Naive thymus-derived CD4-positive, alpha-beta T cell (primary cell): ENCODE measurements around the gene ROBO2. TPM values are rescaled to one million over a fixed set of nuclear protein-coding genes. Genes with fewer than 3 reads are reported as not detected.

Experiments
- ATAC-seq: fragments of 150-1000 bp; cut with Tn5 transposase; 2 replicates; pipeline ENCODE4 v1.10.0; 2021; ENCODE audit warnings: mild to moderate bottlenecking, moderate library complexity
- CTCF ChIA-PET: fragments of 350-600 bp; sonication (Branson Sonifier 250); formaldehyde crosslinking; loops from one replicate; lab custom pipeline; 2021; ENCODE audit warnings: antibody characterized with exemption; lab: Charles Lee
- POLR2A ChIA-PET: fragments of 350-600 bp; sonication (Branson Sonifier 250); formaldehyde crosslinking; loops from one replicate; lab custom pipeline; 2021; ENCODE audit warnings: antibody characterized with exemption, inconsistent platforms; lab: Charles Lee
- DNase-seq, 9 donors: peaks; one replicate each; pipeline versions ENCODE4 v3.0.0 to v3.0.0-alpha.2; 2020 to 2022; ENCODE audit warnings: mixed read lengths in 1 of 9
- H3K27ac ChIP-seq: one replicate; pipeline ENCODE4 v1.7.0; 2013; ENCODE audit warnings: mild to moderate bottlenecking, low read depth, low read length, moderate library complexity
- H3K27me3 ChIP-seq, 2 donors: one replicate each; pipeline ENCODE4 v1.7.0; 2013; ENCODE audit warnings: low read length in 2 of 2, mild to moderate bottlenecking in 2 of 2, moderate library complexity in 2 of 2; ENCODE audit not compliant: control insufficient read depth in 2 of 2, insufficient read depth in 2 of 2
- H3K36me3 ChIP-seq, 3 experiments: 1 replicate in 2 of 3; 2 replicates in 1 of 3; pipeline ENCODE4 v1.7.0; 2013; ENCODE audit warnings: low read length in 3 of 3, mild to moderate bottlenecking in 3 of 3, moderate library complexity in 1 of 3; ENCODE audit not compliant: insufficient read depth in 3 of 3, control insufficient read depth in 2 of 3
- H3K4me1 ChIP-seq, 2 donors: one replicate each; pipeline ENCODE4 v1.7.0; 2013; ENCODE audit warnings: low read length in 2 of 2, mild to moderate bottlenecking in 2 of 2, moderate library complexity in 1 of 2; ENCODE audit not compliant: control insufficient read depth in 2 of 2, insufficient read depth in 2 of 2
- H3K4me3 ChIP-seq: 2 replicates; pipeline ENCODE4 v1.7.0; 2013; ENCODE audit warnings: mild to moderate bottlenecking, low read length
- H3K9me3 ChIP-seq, 3 experiments: 1 replicate in 2 of 3; 2 replicates in 1 of 3; pipeline ENCODE4 v1.7.0; 2013; ENCODE audit warnings: low read length in 3 of 3; ENCODE audit not compliant: control insufficient read depth in 2 of 3
- H3K27ac Mint-ChIP-seq, 9 donors: one replicate each; pipeline ENCODE4 v1.8.0; 2020 to 2022; ENCODE audit warnings: mixed read lengths in 9 of 9, mild to moderate bottlenecking in 8 of 9, moderate library complexity in 5 of 9, inconsistent platforms in 2 of 9
- H3K27me3 Mint-ChIP-seq, 5 donors: one replicate each; pipeline ENCODE4 v1.8.0; 2021 to 2022; ENCODE audit warnings: mixed read lengths in 5 of 5, mild to moderate bottlenecking in 1 of 5
- H3K36me3 Mint-ChIP-seq, 5 donors: one replicate each; pipeline ENCODE4 v1.8.0; 2020 to 2022; ENCODE audit warnings: mixed read lengths in 5 of 5, mild to moderate bottlenecking in 3 of 5, inconsistent platforms in 1 of 5
- H3K4me1 Mint-ChIP-seq, 7 donors: one replicate each; pipeline ENCODE4 v1.8.0; 2020 to 2022; ENCODE audit warnings: mixed read lengths in 7 of 7, mild to moderate bottlenecking in 3 of 7, inconsistent platforms in 1 of 7
- H3K4me3 Mint-ChIP-seq, 10 donors: one replicate each; pipeline ENCODE4 v1.8.0; 2020 to 2022; ENCODE audit warnings: mild to moderate bottlenecking in 10 of 10, mixed read lengths in 10 of 10, moderate library complexity in 6 of 10, inconsistent platforms in 2 of 10
- H3K9me3 Mint-ChIP-seq, 11 donors: one replicate each; pipeline ENCODE4 v1.8.0; 2020 to 2022; ENCODE audit warnings: mixed read lengths in 11 of 11, mild to moderate bottlenecking in 4 of 11, inconsistent platforms in 1 of 11, moderate library complexity in 1 of 11
- intact Hi-C, 2 donors: fragments of 100-400 bp; cut with micrococcal nuclease; formaldehyde crosslinking; loops; one replicate each; pipeline ENCODE4 v1.15.1; 2023
- polyA plus RNA-seq, 2 donors: library from polyadenylated mRNA; unstranded; fragments of 300-500 nt; fragmentation: Illumina TruSeq; gene quantifications; one replicate each; pipeline ENCODE4 v1.2.3, GENCODE V29; 2021
- total RNA-seq, 6 experiments: library from RNA in 5 of 6; stranded (reverse) in 5 of 6; gene quantifications; 1 replicate in 5 of 6; 2 replicates in 1 of 6; pipeline ENCODE4 v1.2.3 and lab custom pipeline; 2021 to 2026

The ROBO2 gene
- total and polyA plus RNA-seq, 7 experiments from 2014 or later, result not detected

DNA sequence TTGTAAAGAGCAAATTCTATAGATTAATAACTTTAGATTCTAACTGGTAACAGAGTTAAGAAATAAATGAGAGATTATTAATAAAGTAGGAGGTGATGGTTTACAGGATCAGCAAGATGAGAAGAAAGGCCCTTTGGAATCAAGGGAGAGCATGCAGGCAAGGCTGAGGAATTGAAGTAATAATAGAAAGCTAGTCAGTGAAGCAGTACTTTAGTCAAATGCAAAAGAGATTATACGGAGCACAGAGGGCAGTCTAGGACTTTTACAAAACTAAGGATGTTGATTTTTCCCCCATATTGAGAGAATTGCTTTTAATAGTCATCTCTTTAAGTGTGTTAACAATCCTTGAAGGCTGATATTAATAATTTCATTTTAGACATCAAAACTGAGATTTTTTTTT is 146.4 kb downstream of the ROBO2 start:
- H3K4me3 ChIP-seq, result no peak overlapping the region
- no peaks in the 10 kb centered on the region for H3K27me3 ChIP-seq
- H3K4me1 ChIP-seq, result no peaks in the 10 kb centered on the region
- CTCF ChIA-PET, result no interaction called here
- DNase-seq (no peak), ATAC-seq (no peak)
- POLR2A ChIA-PET, result no interaction called here
- Mint-ChIP-seq H3K27me3 (no peaks in the 10 kb centered on the region), H3K4me1 (no peaks in the 10 kb centered on the region), H3K27ac (no peak overlapping the region), H3K36me3 (peaks cover 0 to 5% (median 0%) of the 10 kb centered on the region in 5 donors), H3K9me3 (peaks cover 0 to 25% (median 2%) of the 10 kb centered on the region in 11 donors), H3K4me3 (no peak overlapping the region)
- no peak overlapping the region for H3K27ac ChIP-seq
- H3K9me3 ChIP-seq, result no peaks in the 10 kb centered on the region
- intact Hi-C loops, result no loop called here
- no peaks in the 10 kb centered on the region for H3K36me3 ChIP-seq

DNA sequence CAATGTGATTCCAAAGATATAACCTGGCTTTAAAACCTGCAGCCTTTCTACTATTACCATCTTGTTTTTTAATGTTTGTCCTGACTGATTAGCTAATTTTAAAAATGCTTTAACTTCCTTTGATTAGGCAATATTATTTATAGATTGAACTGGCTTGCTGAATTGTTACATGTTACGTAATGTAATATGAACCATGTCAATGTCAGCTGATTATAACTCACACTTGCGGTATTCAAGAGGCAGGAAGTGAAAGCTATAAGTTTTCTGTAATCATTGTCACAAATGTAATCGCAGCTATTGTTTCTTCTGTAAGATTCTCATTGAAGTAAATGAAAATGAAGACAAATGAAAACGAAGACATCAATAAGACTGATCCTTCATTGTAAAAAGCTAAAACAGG is 146.8 kb downstream of the ROBO2 start:
- Histone ChIP-seq H3K4me1 (no peaks in the 10 kb centered on the region), H3K27ac (no peak overlapping the region), H3K4me3 (no peak overlapping the region), H3K27me3 (no peaks in the 10 kb centered on the region), H3K9me3 (no peaks in the 10 kb centered on the region), H3K36me3 (no peaks in the 10 kb centered on the region)
- H3K27ac Mint-ChIP-seq, result no peak overlapping the region
- H3K4me1 Mint-ChIP-seq, result no peaks in the 10 kb centered on the region
- no peak overlapping the region for H3K4me3 Mint-ChIP-seq
- ChIA-PET POLR2A (no interaction called here), CTCF (no interaction called here)
- peaks cover 0 to 25% (median 2%) of the 10 kb centered on the region in 11 donors for H3K9me3 Mint-ChIP-seq
- DNase-seq (no peak), ATAC-seq (no peak)
- peaks cover 0 to 5% (median 0%) of the 10 kb centered on the region in 5 donors for H3K36me3 Mint-ChIP-seq
- H3K27me3 Mint-ChIP-seq, result no peaks in the 10 kb centered on the region
- intact Hi-C loops, result no loop called here

DNA sequence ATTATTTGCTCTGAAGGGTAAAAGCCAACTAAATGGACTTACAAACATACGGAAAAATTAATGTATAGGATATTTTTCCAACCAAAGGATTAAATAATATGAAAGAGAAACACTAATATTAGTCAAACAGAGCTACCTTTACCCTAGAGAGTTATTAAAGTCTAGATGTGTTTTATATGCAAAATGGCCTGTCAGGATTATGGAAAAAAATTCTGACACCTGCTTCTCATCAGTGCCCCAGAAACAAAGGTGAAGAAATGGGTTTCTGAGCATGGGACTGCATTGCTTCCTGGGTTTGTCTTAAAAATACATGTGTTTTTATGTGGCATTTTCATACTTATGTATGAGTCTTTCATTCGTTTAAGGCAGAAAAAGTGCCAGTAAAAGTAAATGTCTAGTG is 148.3 kb downstream of the ROBO2 start:
- no peaks in the 10 kb centered on the region for H3K27me3 Mint-ChIP-seq
- H3K4me1 Mint-ChIP-seq, result no peaks in the 10 kb centered on the region
- no peaks in the 10 kb centered on the region for H3K4me1 ChIP-seq
- DNase-seq (no peak), ATAC-seq (no peak)
- no peak overlapping the region for H3K27ac Mint-ChIP-seq
- CTCF ChIA-PET, result no interaction called here
- no peak overlapping the region for H3K27ac ChIP-seq
- H3K4me3 ChIP-seq, result no peak overlapping the region
- POLR2A ChIA-PET, result no interaction called here
- H3K36me3 ChIP-seq, result no peaks in the 10 kb centered on the region
- intact Hi-C loops, result no loop called here
- no peaks in the 10 kb centered on the region for H3K27me3 ChIP-seq
- no peak overlapping the region for H3K4me3 Mint-ChIP-seq
- H3K9me3 ChIP-seq, result no peaks in the 10 kb centered on the region
- peaks cover 0 to 5% (median 0%) of the 10 kb centered on the region in 5 donors for H3K36me3 Mint-ChIP-seq
- H3K9me3 Mint-ChIP-seq, result peaks cover 0 to 21% (median 2%) of the 10 kb centered on the region in 11 donors

DNA sequence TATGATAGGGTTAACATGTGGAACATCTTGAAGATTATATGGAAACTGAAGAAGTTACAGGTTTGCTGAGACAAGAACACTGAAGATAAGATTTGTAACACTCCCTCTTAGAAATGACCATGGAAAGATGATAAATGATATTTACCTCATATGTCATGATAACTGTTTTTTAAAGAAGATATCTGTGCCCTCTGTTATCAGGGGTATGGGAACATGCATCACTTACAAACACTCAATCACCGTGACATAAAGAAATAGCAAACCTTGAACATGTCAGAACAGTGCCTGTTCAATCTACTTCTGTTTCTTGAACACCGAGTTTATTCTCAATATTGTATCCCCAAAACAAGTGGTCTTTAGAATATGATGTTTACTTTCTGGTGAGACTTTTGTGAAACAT is 149.4 kb downstream of the ROBO2 start:
- Mint-ChIP-seq H3K9me3 (peaks cover 0 to 15% (median 2%) of the 10 kb centered on the region in 11 donors), H3K4me1 (no peaks in the 10 kb centered on the region), H3K36me3 (peaks cover 0 to 5% (median 0%) of the 10 kb centered on the region in 5 donors), H3K4me3 (no peak overlapping the region), H3K27ac (no peak overlapping the region), H3K27me3 (no peaks in the 10 kb centered on the region)
- ChIA-PET POLR2A (no interaction called here), CTCF (no interaction called here)
- Histone ChIP-seq H3K9me3 (no peaks in the 10 kb centered on the region), H3K4me3 (no peak overlapping the region), H3K4me1 (no peaks in the 10 kb centered on the region), H3K27ac (no peak overlapping the region), H3K36me3 (no peaks in the 10 kb centered on the region), H3K27me3 (no peaks in the 10 kb centered on the region)
- intact Hi-C loops, result no loop called here
- DNase-seq (no peak), ATAC-seq (no peak)

GRCh38 chr3:77189684-77190083 is 149.8 kb downstream of the ROBO2 start:
- POLR2A ChIA-PET, result no interaction called here
- no peaks in the 10 kb centered on the region for H3K27me3 Mint-ChIP-seq
- no peak overlapping the region for H3K27ac Mint-ChIP-seq

DNA sequence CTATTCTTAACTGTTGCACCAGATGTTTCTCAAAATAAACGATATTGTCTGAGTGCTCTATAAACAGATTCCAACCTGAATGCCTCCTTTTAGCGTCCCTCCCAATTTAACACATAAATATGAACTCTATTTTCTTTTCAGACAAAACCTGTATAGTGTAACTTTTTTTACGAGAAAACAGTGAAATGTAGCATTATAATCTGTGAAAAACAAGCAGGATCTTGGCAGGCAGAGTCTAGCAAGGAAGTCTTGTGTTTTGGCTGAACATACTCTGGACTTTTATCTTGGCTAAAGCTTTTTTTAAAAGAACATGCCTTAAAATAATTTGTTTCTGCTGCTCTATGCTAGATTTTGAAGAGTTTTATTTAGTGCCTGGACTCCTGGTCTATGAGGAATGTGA is 150.5 kb downstream of the ROBO2 start:
- ChIA-PET CTCF (no interaction called here), POLR2A (no interaction called here)
- H3K4me1 ChIP-seq, result no peaks in the 10 kb centered on the region
- intact Hi-C loops, result no loop called here
- H3K27me3 Mint-ChIP-seq, result no peaks in the 10 kb centered on the region
- H3K27ac ChIP-seq, result no peak overlapping the region
- ATAC-seq (no peak), DNase-seq (no peak)
- no peaks in the 10 kb centered on the region for H3K27me3 ChIP-seq
- H3K4me3 Mint-ChIP-seq, result no peak overlapping the region
- no peaks in the 10 kb centered on the region for H3K9me3 ChIP-seq
- H3K4me1 Mint-ChIP-seq, result no peaks in the 10 kb centered on the region
- H3K27ac Mint-ChIP-seq, result no peak overlapping the region
- peaks cover 0 to 13% (median 2%) of the 10 kb centered on the region in 11 donors for H3K9me3 Mint-ChIP-seq
- H3K36me3 Mint-ChIP-seq, result no peaks in the 10 kb centered on the region
- H3K36me3 ChIP-seq, result no peaks in the 10 kb centered on the region
- no peak overlapping the region for H3K4me3 ChIP-seq

More at GRCh38 chr3:77189684-77190083, 149.8 kb downstream of the ROBO2 start:
- Mint-ChIP-seq H3K4me3 (no peak overlapping the region), H3K9me3 (peaks cover 0 to 13% (median 2%) of the 10 kb centered on the region in 11 donors), H3K4me1 (no peaks in the 10 kb centered on the region), H3K36me3 (peaks cover 0 to 5% (median 0%) of the 10 kb centered on the region in 5 donors)
- Histone ChIP-seq H3K36me3 (no peaks in the 10 kb centered on the region), H3K4me3 (no peak overlapping the region), H3K9me3 (no peaks in the 10 kb centered on the region), H3K27ac (no peak overlapping the region), H3K27me3 (no peaks in the 10 kb centered on the region), H3K4me1 (no peaks in the 10 kb centered on the region)
- CTCF ChIA-PET, result no interaction called here
- intact Hi-C loops, result no loop called here
- no peak for DNase-seq
- no peak for ATAC-seq

DNA sequence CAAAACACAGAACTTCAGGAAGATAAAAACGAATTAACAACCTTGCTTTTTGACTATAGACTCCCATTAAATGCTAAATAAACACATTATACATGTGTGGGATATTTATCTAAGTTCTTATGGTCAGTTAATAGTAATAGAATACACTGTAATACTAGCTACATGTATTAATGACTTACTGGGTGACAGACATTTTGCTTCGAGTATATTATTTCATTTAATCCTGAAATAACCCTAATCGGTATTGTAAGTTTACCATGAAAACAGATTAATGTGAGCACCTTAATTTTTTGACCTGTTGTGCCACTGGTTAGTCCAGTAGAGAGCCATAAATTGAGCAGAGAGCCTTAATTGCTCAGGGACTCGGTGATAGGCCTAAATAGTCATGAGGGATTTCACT is 151.1 kb downstream of the ROBO2 start:
- ChIA-PET CTCF (no interaction called here), POLR2A (no interaction called here)
- DNase-seq (no peak), ATAC-seq (no peak)
- Mint-ChIP-seq H3K27me3 (no peaks in the 10 kb centered on the region), H3K9me3 (peaks cover 0 to 13% (median under 1%) of the 10 kb centered on the region in 11 donors), H3K27ac (no peak overlapping the region), H3K4me3 (no peak overlapping the region), H3K36me3 (no peaks in the 10 kb centered on the region), H3K4me1 (no peaks in the 10 kb centered on the region)
- H3K36me3 ChIP-seq, result no peaks in the 10 kb centered on the region
- H3K4me1 ChIP-seq, result no peaks in the 10 kb centered on the region
- no peak overlapping the region for H3K27ac ChIP-seq
- no peaks in the 10 kb centered on the region for H3K9me3 ChIP-seq
- intact Hi-C loops, result no loop called here
- H3K4me3 ChIP-seq, result no peak overlapping the region
- H3K27me3 ChIP-seq, result no peaks in the 10 kb centered on the region
